ENCODE results near the gene CCT7. TPM values are rescaled to one million over a fixed set of nuclear protein-coding genes. Genes with fewer than 3 reads are reported as not detected.

CCT7 gene
- total and polyA plus RNA-seq, 8 donors = 72.7 to 141 (median 105) TPM

GRCh38 chr2:73255007-73255644 is 21.0 kb downstream of the CCT7 start:
- intact Hi-C loops (cut with DNase I) = no loop called here
- H3K9me3 ChIP-seq = no peaks in the 10 kb centered on the region
- no peak overlapping the region for H3K4me3 ChIP-seq
- H3K36me3 ChIP-seq = peaks cover 0 to 21% (median 5%) of the 10 kb centered on the region in 3 donors
- H3K27ac ChIP-seq = no peak overlapping the region
- ATAC-seq = no peak
- H3K27me3 ChIP-seq = no peaks in the 10 kb centered on the region
- TF ChIP-seq CTCF (IDR thresholded peaks at IDR 0.05) = no peak
- DNase-seq = peak in 1 of 6 donors; percentile 62
- H3K4me1 ChIP-seq = peaks cover 0 to 5% (median 0%) of the 10 kb centered on the region in 3 donors
- FAIRE-seq = no peak
- WGBS, 2 donors = 53% methylated on average over 4 of the region's 4 CpGs

- Histone ChIP-seq H3K4me1 (no peaks in the 10 kb centered on the region), H3K27ac (no peak overlapping the region), H3K4me3 (no peak overlapping the region), H3K27me3 (no peaks in the 10 kb centered on the region), H3K9me3 (no peaks in the 10 kb centered on the region), H3K36me3 (peaks cover 0 to 17% (median 0%) of the 10 kb centered on the region in 3 donors)
- 71 to 72% methylated on average over 5 of the region's 5 CpGs for WGBS, 2 donors
- no peak for ATAC-seq
- FAIRE-seq = no peak
- TF ChIP-seq CTCF (IDR thresholded peaks at IDR 0.05) = no peak
- no peak for DNase-seq
- intact Hi-C loops (cut with DNase I) = no loop called here
Observed at GRCh38 chr2:73255907-73256617, 22.0 kb downstream of the CCT7 start.

- H3K27ac ChIP-seq = no peak overlapping the region
- 23 to 88% methylated on average over 1 of the region's 1 CpG for WGBS, 2 donors
- H3K27me3 ChIP-seq = no peaks in the 10 kb centered on the region
- no peak overlapping the region for H3K4me3 ChIP-seq
- H3K36me3 ChIP-seq = peaks cover 0 to 17% (median 0%) of the 10 kb centered on the region in 3 donors
- no peak for DNase-seq
- H3K9me3 ChIP-seq = no peaks in the 10 kb centered on the region
- H3K4me1 ChIP-seq = no peaks in the 10 kb centered on the region
- intact Hi-C loops (cut with DNase I) = no loop called here
- TF ChIP-seq CTCF (IDR thresholded peaks at IDR 0.05) = no peak
- no peak for FAIRE-seq
- ATAC-seq = no peak
Observed at GRCh38 chr2:73256618-73256922, 22.5 kb downstream of the CCT7 start.

GRCh38 chr2:73257021-73257420 is 22.9 kb downstream of the CCT7 start:
- 92 to 93% methylated on average over 2 of the region's 2 CpGs for WGBS, 2 donors
- no peak overlapping the region for H3K4me3 ChIP-seq
- H3K36me3 ChIP-seq = peaks cover 0 to 16% (median 0%) of the 10 kb centered on the region in 3 donors
- no peak for FAIRE-seq
- DNase-seq = no peak
- no peak for TF ChIP-seq CTCF (IDR thresholded peaks at IDR 0.05)
- H3K4me1 ChIP-seq = no peaks in the 10 kb centered on the region
- no peaks in the 10 kb centered on the region for H3K27me3 ChIP-seq
- no peak for ATAC-seq
- H3K9me3 ChIP-seq = no peaks in the 10 kb centered on the region
- no peak overlapping the region for H3K27ac ChIP-seq
- intact Hi-C loops (cut with DNase I) = no loop called here

Data from pancreas (tissue), 10 donors.